Adrenal gland (tissue), 12 donors: ENCODE data around the gene PIK3R2. TPM values are rescaled to one million over a fixed set of nuclear protein-coding genes. Genes with fewer than 3 reads are reported as not detected.

Source experiments
- DNase-seq, 7 donors: peaks; one replicate each; pipeline ENCODE4 v3.0.0-alpha.2; 2019 to 2020
- H3K27ac ChIP-seq, 5 donors: fragments of 200-600 bp; sonication (generic) in 4 of 5; 1 replicate in 3 of 5; 2 replicates in 2 of 5; pipeline versions ENCODE4 v1.5.1 to v1.8.0; 2016 to 2020; ENCODE audit warnings: mild to moderate bottlenecking in 1 of 5
- H3K27me3 ChIP-seq: fragments of 200-600 bp; 2 replicates; pipeline ENCODE4 v1.8.0; 2021
- H3K36me3 ChIP-seq, 2 donors: fragments of 200-600 bp; replicated peaks in 1 of 2; 1 replicate in 1 of 2; 2 replicates in 1 of 2; pipeline versions ENCODE4 v1.5.1 to v1.8.0; 2018 to 2022
- H3K4me1 ChIP-seq, 2 donors: fragments of 200-600 bp; replicated peaks in 1 of 2; 1 replicate in 1 of 2; 2 replicates in 1 of 2; pipeline versions ENCODE4 v1.5.1 to v1.8.0; 2018 to 2021
- H3K4me3 ChIP-seq, 4 donors: fragments of 200-600 bp; sonication (generic) in 3 of 4; one replicate each; pipeline ENCODE4 v1.5.1; 2016 to 2018
- H3K9me3 ChIP-seq, 3 donors: fragments of 200-600 bp; sonication (generic) in 1 of 3; replicated peaks in 1 of 3; 1 replicate in 2 of 3; 2 replicates in 1 of 3; pipeline versions ENCODE4 v1.5.1 to v1.8.0; 2016 to 2021
- POLR2A ChIP-seq, 2 donors: fragments of 450-650 bp; IDR thresholded peaks; one replicate each; pipeline ENCODE4 v1.6.1; 2017; ENCODE audit warnings: antibody characterized with exemption in 2 of 2, mild to moderate bottlenecking in 2 of 2, moderate library complexity in 1 of 2
- WGBS, 4 donors: extraction: QIAGEN DNeasy Blood & Tissue Kit in 2 of 4; methylation state at CpG; one replicate each; pipeline versions ENCODE4 v1.1.5 to v1.1.7; 2013 to 2017; 5-methylcytosine and 5-hydroxymethylcytosine counted together
- intact Hi-C, 2 donors: fragments of 100-400 bp; cut with DNase I; formaldehyde crosslinking; loops; one replicate each; pipeline versions ENCODE4 v1.14.1 to v1.15.0; 2022 to 2023
- polyA plus RNA-seq, 3 donors: library from polyadenylated mRNA; stranded (reverse); fragments of 200-250 nt in 2 of 3; fragments of 350-450 nt in 1 of 3; fragmentation: Illumina TruSeq in 1 of 3; extraction: RNeasy Lipid Tissue Mini Kit (QIAGEN cat#74804) in 1 of 3; gene quantifications; one replicate each; pipeline ENCODE4 v1.2.3, GENCODE V29; 2013 to 2014
- total RNA-seq, 9 donors: library from RNA; depleted of rRNA in 4 of 9; stranded (reverse); fragments of >200 nt in 4 of 9; fragments of 120-200 nt in 1 of 9; fragmentation: NEBNext Ultra II Directional in 1 of 9; extraction: Animal tissue kit (Norgen Biotek cat#: 25700) in 1 of 9; gene quantifications; one replicate each; pipeline versions ENCODE4 v1.1.0 to v1.2.4, GENCODE V29; 2013 to 2023
- TF ChIP-seq, protein P1 (sequence below), 6 experiments: fragments of 450-650 bp in 4 of 6; fragments of 200-600 bp in 2 of 6; sonication (generic) in 1 of 6; IDR thresholded peaks; 1 replicate in 5 of 6; 2 replicates in 1 of 6; pipeline versions ENCODE4 v1.5.1 to v1.8.0; 2016 to 2021; ENCODE audit warnings: antibody characterized with exemption in 6 of 6, mild to moderate bottlenecking in 2 of 6, moderate library complexity in 1 of 6
- donor health status: healthy with polysubstance abuse.
- donor health status: Bipolar disorder and iron deficiency.
- donor health status: DM: yes; HTN: yes; CAD: no.
- donor health status: DM: no; HTN: no; CAD: no.
- donor health status: DM: no; HTN: no; CAD: no.
- donor health status: DM: yes; HTN: yes; CAD: no.

The PIK3R2 gene
- total and polyA plus RNA-seq, 12 donors = 6.7 to 124 (median 58.5) TPM

DNA sequence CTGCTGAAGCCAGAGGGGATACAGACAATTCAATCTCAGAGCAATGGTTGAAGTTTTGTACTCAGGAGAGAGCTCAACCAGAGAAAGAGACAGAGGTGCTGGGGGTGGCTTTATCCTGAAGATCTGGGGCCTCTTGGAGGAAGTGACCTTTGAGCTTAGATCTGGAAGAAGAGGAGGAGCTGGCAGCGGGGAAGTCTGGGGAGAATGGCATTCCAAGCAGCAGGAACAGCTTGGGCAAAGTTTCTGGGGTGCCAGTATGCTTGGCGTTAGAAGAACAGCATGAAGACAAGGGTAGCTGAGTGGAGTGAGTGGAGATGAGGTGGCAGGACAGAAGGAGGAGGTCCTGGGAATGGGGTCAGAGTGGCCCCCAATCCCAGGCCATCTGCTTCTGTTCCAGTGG, 44.1 kb upstream of the PIK3R2 start:
- H3K4me3 ChIP-seq = no peak overlapping the region
- TF ChIP-seq, protein P1, sequence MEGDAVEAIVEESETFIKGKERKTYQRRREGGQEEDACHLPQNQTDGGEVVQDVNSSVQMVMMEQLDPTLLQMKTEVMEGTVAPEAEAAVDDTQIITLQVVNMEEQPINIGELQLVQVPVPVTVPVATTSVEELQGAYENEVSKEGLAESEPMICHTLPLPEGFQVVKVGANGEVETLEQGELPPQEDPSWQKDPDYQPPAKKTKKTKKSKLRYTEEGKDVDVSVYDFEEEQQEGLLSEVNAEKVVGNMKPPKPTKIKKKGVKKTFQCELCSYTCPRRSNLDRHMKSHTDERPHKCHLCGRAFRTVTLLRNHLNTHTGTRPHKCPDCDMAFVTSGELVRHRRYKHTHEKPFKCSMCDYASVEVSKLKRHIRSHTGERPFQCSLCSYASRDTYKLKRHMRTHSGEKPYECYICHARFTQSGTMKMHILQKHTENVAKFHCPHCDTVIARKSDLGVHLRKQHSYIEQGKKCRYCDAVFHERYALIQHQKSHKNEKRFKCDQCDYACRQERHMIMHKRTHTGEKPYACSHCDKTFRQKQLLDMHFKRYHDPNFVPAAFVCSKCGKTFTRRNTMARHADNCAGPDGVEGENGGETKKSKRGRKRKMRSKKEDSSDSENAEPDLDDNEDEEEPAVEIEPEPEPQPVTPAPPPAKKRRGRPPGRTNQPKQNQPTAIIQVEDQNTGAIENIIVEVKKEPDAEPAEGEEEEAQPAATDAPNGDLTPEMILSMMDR (IDR thresholded peaks at IDR 0.05) = no peak
- TF ChIP-seq POLR2A (IDR thresholded peaks at IDR 0.05) = no peak
- intact Hi-C loops = no loop called here
- H3K27me3 ChIP-seq = no peaks in the 10 kb centered on the region
- peaks cover 13 to 22% of the 10 kb centered on the region in 2 donors for H3K4me1 ChIP-seq
- peak overlapping the region in 1 of 5 donors; percentile 82 for H3K27ac ChIP-seq
- H3K36me3 ChIP-seq = no peaks in the 10 kb centered on the region
- WGBS, 4 donors = 69 to 98% (median 81%) methylated on average over 2 of the region's 2 CpGs
- no peak for DNase-seq
- no peaks in the 10 kb centered on the region for H3K9me3 ChIP-seq

DNA sequence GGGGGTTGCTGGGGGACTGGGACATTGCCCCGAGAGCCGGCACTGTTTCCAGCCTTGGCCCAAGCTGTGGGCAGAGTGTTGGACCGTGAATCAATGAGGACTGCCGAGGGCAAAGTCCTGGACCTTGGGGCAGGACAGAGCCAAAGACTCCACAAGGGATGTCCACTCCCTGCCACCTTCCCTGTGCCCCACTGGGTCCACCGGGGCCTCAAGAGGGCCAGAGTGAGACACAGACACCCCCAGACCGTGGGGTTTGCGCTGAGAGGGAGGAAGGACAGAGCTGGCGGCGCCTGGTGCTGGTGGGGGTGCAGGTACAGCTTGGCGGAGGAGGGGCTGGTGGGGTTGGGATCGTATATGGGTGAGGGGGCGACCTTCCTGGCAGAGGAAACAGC, 43.6 kb upstream of the PIK3R2 start:
- Histone ChIP-seq H3K9me3 (no peaks in the 10 kb centered on the region), H3K36me3 (no peaks in the 10 kb centered on the region), H3K4me1 (peaks cover 13 to 19% of the 10 kb centered on the region in 2 donors), H3K4me3 (peak overlapping the region in 2 of 4 donors; percentile 63 to 82), H3K27ac (peak overlapping the region in 3 of 5 donors; percentile 34 to 82 (median 54)), H3K27me3 (no peaks in the 10 kb centered on the region)
- no peak for TF ChIP-seq POLR2A (IDR thresholded peaks at IDR 0.05)
- TF ChIP-seq, protein P1 (IDR thresholded peaks at IDR 0.05) = no peak
- WGBS, 4 donors = 57 to 63% (median 59%) methylated on average over 9 to 12 of the region's 12 CpGs
- intact Hi-C loops = no loop called here
- peak in 1 of 7 donors; percentile 19 for DNase-seq

DNA sequence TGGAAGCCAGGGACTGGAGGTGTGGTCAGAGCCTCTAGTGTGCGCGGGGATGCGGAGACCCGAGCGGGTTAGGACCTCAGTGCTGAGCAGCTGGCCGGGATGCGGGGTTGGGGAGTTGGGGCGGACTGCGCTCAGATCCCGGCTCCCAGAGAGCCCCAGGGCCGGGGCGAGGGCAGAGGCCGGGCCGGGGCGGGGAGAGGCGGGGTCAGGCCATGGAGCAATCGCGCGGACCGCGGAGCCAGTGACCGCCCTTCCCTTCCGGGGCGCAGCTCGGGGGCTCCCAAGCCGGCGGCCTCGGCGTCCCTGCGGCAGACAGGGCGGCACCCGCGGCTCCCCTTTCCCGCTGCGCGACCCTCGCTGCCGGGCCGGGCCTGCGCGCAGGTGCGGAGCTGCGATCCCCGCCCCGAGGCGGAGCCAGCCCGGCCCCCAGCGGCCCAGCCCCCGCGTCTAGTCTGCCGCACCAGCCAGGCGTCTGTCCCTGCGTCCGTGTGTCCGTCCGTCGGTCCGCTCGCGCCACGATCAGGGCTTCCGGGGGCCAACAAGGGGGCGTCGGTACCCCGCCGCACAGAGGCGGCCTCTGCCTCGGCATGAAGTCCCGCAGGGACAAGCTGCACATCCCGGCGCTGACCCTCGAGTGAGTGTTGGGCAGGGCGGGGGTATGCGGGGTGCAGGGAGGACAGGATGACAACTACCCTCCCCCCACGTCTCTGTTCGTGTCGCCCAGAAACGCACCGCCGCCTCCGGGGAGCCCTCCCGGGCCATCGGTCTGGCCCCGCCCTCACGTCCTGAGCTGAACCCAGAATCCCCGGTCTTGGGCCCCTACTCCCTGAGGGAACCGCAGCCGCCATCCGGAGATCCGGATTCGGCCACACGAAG, 43.0 kb upstream of the PIK3R2 start:
- peaks cover 8 to 14% of the 10 kb centered on the region in 2 donors for H3K4me1 ChIP-seq
- TF ChIP-seq, protein P1 (IDR thresholded peaks at IDR 0.05) = no peak
- TF ChIP-seq POLR2A (IDR thresholded peaks at IDR 0.05) = peak; percentile 34 to 35
- peak in 6 of 7 donors; percentile 46 to 74 (median 60) for DNase-seq
- H3K27me3 ChIP-seq = no peaks in the 10 kb centered on the region
- intact Hi-C loops = loop anchor here (5.0 kb wide), 2 partner anchors 57 to 142 kb away; no protein-coding TSS in a partner anchor
- H3K27ac ChIP-seq = peak overlapping the region in 3 of 5 donors; percentile 34 to 82 (median 54)
- no peaks in the 10 kb centered on the region for H3K9me3 ChIP-seq
- peak overlapping the region; percentile 63 to 85 (median 79) for H3K4me3 ChIP-seq
- H3K36me3 ChIP-seq = no peaks in the 10 kb centered on the region
- WGBS, 4 donors = 0 to 2% (median 1%) methylated on average over 5 to 92 of the region's 92 CpGs

DNA sequence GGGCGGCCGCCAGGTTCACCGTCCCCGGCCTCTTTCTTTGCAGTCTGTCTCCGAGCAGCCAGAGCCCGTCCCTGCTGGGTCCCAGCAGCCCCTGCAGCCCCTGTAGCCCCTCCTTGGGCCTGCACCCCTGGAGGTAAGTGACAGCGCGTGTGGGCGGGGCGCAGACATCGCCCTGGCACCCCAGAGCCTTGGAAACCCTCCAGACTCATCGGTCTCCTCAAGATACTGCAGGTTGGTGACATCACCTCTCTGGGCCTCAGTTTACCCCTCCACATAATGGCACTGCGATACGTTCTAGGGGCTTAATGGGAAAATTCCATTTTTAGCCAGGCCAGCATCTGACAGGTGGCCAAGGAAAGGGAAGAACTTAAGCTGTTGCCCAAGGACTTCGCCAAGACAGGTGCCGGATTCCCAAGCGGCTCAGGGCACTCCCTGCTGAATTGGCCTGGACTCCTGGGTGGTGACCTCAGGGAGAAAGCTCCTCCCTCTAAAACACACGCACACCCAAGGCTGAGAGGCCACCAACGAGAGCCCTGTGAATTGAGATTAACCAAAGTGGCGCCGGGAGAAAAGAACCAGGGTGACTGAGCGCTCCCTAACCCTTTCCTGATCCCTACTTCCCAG, 42.2 kb upstream of the PIK3R2 start:
- WGBS, 4 donors = 46 to 66% (median 46%) methylated on average over 5 to 22 of the region's 22 CpGs
- Histone ChIP-seq H3K4me1 (peaks cover 8 to 14% of the 10 kb centered on the region in 2 donors), H3K36me3 (no peaks in the 10 kb centered on the region), H3K27ac (peak overlapping the region in 1 of 5 donors; percentile 34), H3K4me3 (peak overlapping the region; percentile 63 to 85 (median 79)), H3K9me3 (no peaks in the 10 kb centered on the region), H3K27me3 (no peaks in the 10 kb centered on the region)
- intact Hi-C loops = loop anchor here (5.0 kb wide), 2 partner anchors 57 to 142 kb away; no protein-coding TSS in a partner anchor
- TF ChIP-seq POLR2A (IDR thresholded peaks at IDR 0.05) = no peak
- TF ChIP-seq, protein P1 (IDR thresholded peaks at IDR 0.05) = no peak
- peak in 1 of 7 donors; percentile 74 for DNase-seq
